H1 (cell line): ENCODE data around the gene CNDP2. TPM values are rescaled to one million over a fixed set of nuclear protein-coding genes. Genes with fewer than 3 reads are reported as not detected.

Experiments
- CTCF ChIA-PET: fragments of 300-600 bp; sonication (Branson Sonifier 250); formaldehyde crosslinking; loops from one replicate; lab custom pipeline; 2021; ENCODE audit not compliant: partially characterized antibody; lab: Charles Lee
- POLR2A ChIA-PET: fragments of 300-600 bp; sonication (Branson Sonifier 250); formaldehyde crosslinking; loops from one replicate; lab custom pipeline; 2021; ENCODE audit warnings: inconsistent platforms; ENCODE audit not compliant: partially characterized antibody; lab: Charles Lee
- DNase-seq, 2 experiments: peaks; one replicate each; pipeline versions ENCODE4 v3.0.0 to v3.0.0-alpha.2; 2010 to 2022; ENCODE audit warnings: low spot score in 2 of 2, low read depth in 1 of 2, mixed read lengths in 1 of 2
- FAIRE-seq: peaks from 2 replicates; lab custom pipeline; 2011; peaks lifted over from hg19 to GRCh38; lab: Jason Lieb, UNC
- H2AFZ ChIP-seq: 2 replicates; pipeline ENCODE4 v1.8.1; 2012; ENCODE audit warnings: low read length, inconsistent platforms
- H2AK5ac ChIP-seq: 2 replicates; pipeline ENCODE4 v1.6.1; 2013; ENCODE audit warnings: low read depth, low read length
- H2BK120ac ChIP-seq: replicated peaks from 2 replicates; pipeline ENCODE3; 2013; ENCODE audit warnings: low read depth, low read length, inconsistent platforms
- H2BK12ac ChIP-seq: 2 replicates; pipeline ENCODE4 v1.6.1; 2013; ENCODE audit warnings: low read depth, low read length
- H2BK15ac ChIP-seq: 2 replicates; pipeline ENCODE4 v1.6.1; 2013; ENCODE audit warnings: low read length
- H2BK20ac ChIP-seq: 2 replicates; pipeline ENCODE4 v1.6.1; 2013; ENCODE audit warnings: low read length
- H2BK5ac ChIP-seq: 2 replicates; pipeline ENCODE4 v1.6.1; 2013; ENCODE audit warnings: low read depth, low read length
- H3K14ac ChIP-seq: 2 replicates; pipeline ENCODE4 v1.6.1; 2013; ENCODE audit warnings: inconsistent platforms; ENCODE audit not compliant: insufficient read length
- H3K18ac ChIP-seq: 2 replicates; pipeline ENCODE4 v1.6.1; 2013; ENCODE audit warnings: low read length; ENCODE audit errors: extremely low read depth
- H3K23ac ChIP-seq: 2 replicates; pipeline ENCODE4 v1.6.1; 2013; ENCODE audit warnings: inconsistent platforms; ENCODE audit not compliant: insufficient read length
- H3K23me2 ChIP-seq: 2 replicates; pipeline ENCODE4 v1.6.1; 2013; ENCODE audit warnings: low read depth, low read length
- H3K27ac ChIP-seq: 2 replicates; pipeline ENCODE4 v1.6.1; 2011; ENCODE audit warnings: low read depth, low read length, inconsistent platforms
- H3K27me3 ChIP-seq, 4 experiments: replicated peaks in 1 of 4; 1 replicate in 1 of 4; 2 replicates in 3 of 4; pipeline versions ENCODE4 v1.6.1 to v1.8.1; 2011 to 2013; ENCODE audit warnings: low read length in 3 of 4, mild to moderate bottlenecking in 3 of 4, inconsistent platforms in 2 of 4, mixed read lengths in 2 of 4, moderate library complexity in 1 of 4; ENCODE audit not compliant: control insufficient read depth in 3 of 4, insufficient read depth in 3 of 4; ENCODE audit errors: extremely low read depth in 1 of 4
- H3K36me3 ChIP-seq, 4 experiments: 2 replicates each; pipeline versions ENCODE4 v1.6.1 to v1.8.1; 2011 to 2013; ENCODE audit warnings: mild to moderate bottlenecking in 4 of 4, low read length in 3 of 4, moderate library complexity in 2 of 4, control low read depth in 1 of 4, inconsistent platforms in 1 of 4; ENCODE audit not compliant: insufficient read depth in 4 of 4, control insufficient read depth in 2 of 4
- H3K4ac ChIP-seq: replicated peaks from 2 replicates; pipeline ENCODE3; 2013; ENCODE audit warnings: low read length, low read depth, mixed read lengths, inconsistent platforms; ENCODE audit not compliant: insufficient read length
- H3K4me1 ChIP-seq, 4 experiments: replicated peaks in 1 of 4; 1 replicate in 1 of 4; 2 replicates in 3 of 4; pipeline versions ENCODE4 v1.6.1 to v1.8.1; 2011 to 2013; ENCODE audit warnings: low read length in 3 of 4, inconsistent platforms in 2 of 4, mixed read lengths in 1 of 4; ENCODE audit not compliant: insufficient read depth in 4 of 4, control insufficient read depth in 3 of 4
- H3K4me2 ChIP-seq, 2 experiments: 2 replicates each; pipeline versions ENCODE4 v1.6.1 to v1.8.1; 2011 to 2013; ENCODE audit warnings: low read depth in 2 of 2, low read length in 2 of 2, control low read depth in 1 of 2, inconsistent platforms in 1 of 2, mild to moderate bottlenecking in 1 of 2; ENCODE audit not compliant: insufficient read depth in 1 of 2
- H3K4me3 ChIP-seq, 4 experiments: fragments of 200-600, 300-600 bp in 1 of 4; sonication (generic), shearing (Covaris generic), sonication (Bioruptor Twin) in 1 of 4; 2 replicates each; pipeline versions ENCODE4 v1.5.1 to v1.8.1; 2011 to 2016; ENCODE audit warnings: low read length in 4 of 4, low read depth in 3 of 4, control low read depth in 2 of 4, inconsistent platforms in 2 of 4, mild to moderate bottlenecking in 2 of 4, mixed read lengths in 1 of 4, moderate library complexity in 1 of 4; ENCODE audit not compliant: insufficient read depth in 2 of 4; ENCODE audit errors: extremely low read depth in 1 of 4
- H3K56ac ChIP-seq: replicated peaks from 2 replicates; pipeline ENCODE3; 2013; ENCODE audit warnings: low read depth, mild to moderate bottlenecking, mixed read lengths, low read length, inconsistent platforms; ENCODE audit not compliant: insufficient read length
- H3K79me1 ChIP-seq: 2 replicates; pipeline ENCODE4 v1.6.1; 2013; ENCODE audit warnings: low read depth, low read length, control low read depth
- H3K79me2 ChIP-seq, 2 experiments: 2 replicates each; pipeline versions ENCODE4 v1.6.1 to v1.8.1; 2012 to 2013; ENCODE audit warnings: low read length in 2 of 2, mild to moderate bottlenecking in 2 of 2, inconsistent platforms in 1 of 2; ENCODE audit not compliant: insufficient read depth in 2 of 2, control insufficient read depth in 1 of 2
- H3K9ac ChIP-seq, 4 experiments: replicated peaks in 1 of 4; 1 replicate in 1 of 4; 2 replicates in 3 of 4; pipeline versions ENCODE4 v1.6.1 to v1.8.1; 2011 to 2013; ENCODE audit warnings: low read depth in 3 of 4, low read length in 3 of 4, control low read depth in 2 of 4, mild to moderate bottlenecking in 2 of 4, moderate library complexity in 2 of 4, inconsistent platforms in 1 of 4; ENCODE audit errors: extremely low read depth in 1 of 4
- H3K9me3 ChIP-seq, 2 experiments: 2 replicates each; pipeline versions ENCODE4 v1.6.1 to v1.8.1; 2012 to 2013; ENCODE audit warnings: mild to moderate bottlenecking in 2 of 2, moderate library complexity in 2 of 2, control low read depth in 1 of 2, inconsistent platforms in 1 of 2, low read depth in 1 of 2, low read length in 1 of 2, mixed read lengths in 1 of 2; ENCODE audit not compliant: insufficient read depth in 2 of 2
- H4K20me1 ChIP-seq, 2 experiments: replicated peaks in 1 of 2; 2 replicates each; pipeline versions ENCODE3 to v1.8.1; 2011 to 2013; ENCODE audit warnings: inconsistent platforms in 2 of 2, low read length in 2 of 2, mild to moderate bottlenecking in 1 of 2; ENCODE audit not compliant: insufficient read depth in 2 of 2, control insufficient read depth in 1 of 2
- H4K5ac ChIP-seq: 2 replicates; pipeline ENCODE4 v1.6.1; 2013; ENCODE audit warnings: low read length, low read depth, mixed read lengths, inconsistent platforms; ENCODE audit not compliant: insufficient read length
- H4K8ac ChIP-seq: 2 replicates; pipeline ENCODE4 v1.8.0; 2013; ENCODE audit warnings: mild to moderate bottlenecking, moderate library complexity, low read length, inconsistent platforms; ENCODE audit not compliant: insufficient read depth; ENCODE audit errors: extremely low read depth
- H4K91ac ChIP-seq: replicated peaks from 2 replicates; pipeline ENCODE3; 2013; ENCODE audit warnings: low read length, mixed read lengths, inconsistent platforms; ENCODE audit not compliant: insufficient read length
- CHD1 ChIP-seq: IDR thresholded peaks from 2 replicates; pipeline ENCODE4 v1.6.1; 2012; ENCODE audit warnings: low read depth, low read length, improper control_type of control experiment
- GTF2F1 ChIP-seq: IDR thresholded peaks from 2 replicates; pipeline ENCODE4 v1.6.1; 2012; ENCODE audit warnings: low read depth, low read length, improper control_type of control experiment, borderline replicate concordance
- NRF1 ChIP-seq: IDR thresholded peaks from 2 replicates; pipeline ENCODE4 v1.6.1; 2011; ENCODE audit warnings: mild to moderate bottlenecking, low read depth, low read length, improper control_type of control experiment
- RAD21 ChIP-seq, 2 experiments: IDR thresholded peaks in 1 of 2; conservative IDR thresholded peaks in 1 of 2; 2 replicates each; pipeline ENCODE4 v1.6.1; 2011; ENCODE audit warnings: low read depth in 2 of 2, low read length in 2 of 2, improper control_type of control experiment in 1 of 2, inconsistent platforms in 1 of 2, mild to moderate bottlenecking in 1 of 2, moderate library complexity in 1 of 2
- SAP30 ChIP-seq: fragments of 300-600 bp; sonication (generic); IDR thresholded peaks from 2 replicates; pipeline ENCODE4 v1.7.1; 2012; ENCODE audit warnings: low read length, moderate library complexity, mild to moderate bottlenecking, inconsistent platforms; ENCODE audit not compliant: insufficient read depth, insufficient replicate concordance
- TBP ChIP-seq: IDR thresholded peaks from 2 replicates; pipeline ENCODE4 v1.6.1; 2011; ENCODE audit warnings: low read depth, low read length, improper control_type of control experiment
- WGBS, 2 experiments: shearing (Covaris generic) in 1 of 2; methylation state at CpG; one replicate each; pipeline versions ENCODE4 v1.1.6 to v1.1.7; 2013 to 2015; ENCODE audit warnings: low lambda C conversion rate in 2 of 2, mixed read lengths in 2 of 2, inconsistent platforms in 1 of 2, low coverage in 1 of 2, missing lambda C conversion rate in 1 of 2; ENCODE audit not compliant: insufficient replicate concordance in 2 of 2, insufficient coverage in 1 of 2, insufficient read length in 1 of 2; ENCODE audit errors: extremely low coverage in 1 of 2, missing lambda C conversion rate in 1 of 2; 5-methylcytosine and 5-hydroxymethylcytosine counted together
- polyA plus RNA-seq, 7 experiments: library from polyadenylated mRNA; depleted of rRNA in 3 of 7; stranded (reverse) in 5 of 7; unstranded in 2 of 7; fragments of >200 nt in 5 of 7; fragments of 200-250 nt in 2 of 7; gene quantifications; 1 replicate in 5 of 7; 2 replicates in 1 of 7; 4 replicates in 1 of 7; pipeline versions ENCODE4 v1.2.1 to v1.2.3, GENCODE V29; 2011 to 2013; ENCODE audit warnings: missing spikeins in 2 of 7, mixed read lengths in 2 of 7
- total RNA-seq: library from RNA; stranded (reverse); fragmentation: NEBNext Ultra II Directional; extraction: Animal tissue kit (Norgen Biotek cat#: 25700); gene quantifications from 2 replicates; pipeline ENCODE4 v1.2.1, GENCODE V29; 2021
- TF ChIP-seq, protein P1 (sequence below), 3 experiments: IDR thresholded peaks; 1 replicate in 2 of 3; 2 replicates in 1 of 3; pipeline versions ENCODE4 v1.5.1 to v1.6.1; 2011; ENCODE audit warnings: low read length in 3 of 3, mild to moderate bottlenecking in 3 of 3, inconsistent platforms in 2 of 3, low read depth in 1 of 3, moderate library complexity in 1 of 3; ENCODE audit not compliant: insufficient read depth in 1 of 3; ENCODE audit errors: control extremely low read depth in 1 of 3

Gene CNDP2
- total and polyA plus RNA-seq, 2 of the 8 experiments (the other 6 are each of a cell fraction or from before 2014, with no cell fraction given) = 71.8 to 243 TPM

DNA sequence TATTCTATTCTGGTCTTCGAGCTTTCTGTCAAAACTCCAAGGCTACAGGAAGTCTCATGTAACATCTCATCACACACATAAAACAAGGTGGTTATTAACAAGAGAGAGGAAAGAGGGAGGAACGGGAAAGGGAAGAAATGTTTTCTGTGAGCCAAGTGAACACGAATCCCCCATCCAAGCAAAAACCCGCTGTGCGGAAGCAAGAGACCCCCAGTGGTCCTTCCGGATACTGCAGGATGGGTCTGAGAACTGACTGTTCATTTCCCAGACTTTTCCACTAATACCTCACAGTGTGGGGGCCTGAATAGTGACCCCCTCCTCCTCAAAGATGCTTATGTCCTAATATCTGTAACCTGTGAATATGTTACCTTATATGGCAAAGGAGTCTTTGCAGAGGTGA is 20.0 kb upstream of the CNDP2 start:
- no peak for FAIRE-seq

More for the DNA sequence above, 20.0 kb upstream of the CNDP2 start:
- Histone ChIP-seq H3K23me2 (no peaks in the 10 kb centered on the region), H2BK5ac (no peak overlapping the region), H3K14ac (no peak overlapping the region), H3K4me2 (no peak overlapping the region), H4K5ac (no peak overlapping the region), H3K18ac (no peak overlapping the region), H3K4me1 (no peaks in the 10 kb centered on the region; a peak in 1 of 7 replicates), H2BK15ac (no peak overlapping the region), H2BK120ac (no peak overlapping the region), H3K9ac (no peak overlapping the region), H4K91ac (no peak overlapping the region), H3K23ac (no peak overlapping the region), H2AK5ac (no peak overlapping the region), H3K56ac (no peak overlapping the region)
- CTCF ChIA-PET = interaction anchor here (0.7 to 3.4 kb wide), 17 partner anchors 11 to 133 kb away, joined by 3 to 19 read pairs (median 3); no protein-coding TSS in a partner anchor
- 34% methylated on average over 6 of the region's 6 CpGs; no CpG with 5 or more reads in 1 of the 2 experiments for WGBS, 2 experiments
- TF ChIP-seq NRF1 (no peak), CHD1 (no peak), GTF2F1 (no peak), TBP (no peak), SAP30 (no peak), RAD21 (IDR thresholded peaks at IDR 0.05 in 1 of 2, conservative IDR thresholded peaks at IDR 0.05 in 1 of 2; ENCODE audit: low read depth in 2 of 2, low read length in 2 of 2) (peak; percentile 70 to 77)
- TF ChIP-seq, protein P1, sequence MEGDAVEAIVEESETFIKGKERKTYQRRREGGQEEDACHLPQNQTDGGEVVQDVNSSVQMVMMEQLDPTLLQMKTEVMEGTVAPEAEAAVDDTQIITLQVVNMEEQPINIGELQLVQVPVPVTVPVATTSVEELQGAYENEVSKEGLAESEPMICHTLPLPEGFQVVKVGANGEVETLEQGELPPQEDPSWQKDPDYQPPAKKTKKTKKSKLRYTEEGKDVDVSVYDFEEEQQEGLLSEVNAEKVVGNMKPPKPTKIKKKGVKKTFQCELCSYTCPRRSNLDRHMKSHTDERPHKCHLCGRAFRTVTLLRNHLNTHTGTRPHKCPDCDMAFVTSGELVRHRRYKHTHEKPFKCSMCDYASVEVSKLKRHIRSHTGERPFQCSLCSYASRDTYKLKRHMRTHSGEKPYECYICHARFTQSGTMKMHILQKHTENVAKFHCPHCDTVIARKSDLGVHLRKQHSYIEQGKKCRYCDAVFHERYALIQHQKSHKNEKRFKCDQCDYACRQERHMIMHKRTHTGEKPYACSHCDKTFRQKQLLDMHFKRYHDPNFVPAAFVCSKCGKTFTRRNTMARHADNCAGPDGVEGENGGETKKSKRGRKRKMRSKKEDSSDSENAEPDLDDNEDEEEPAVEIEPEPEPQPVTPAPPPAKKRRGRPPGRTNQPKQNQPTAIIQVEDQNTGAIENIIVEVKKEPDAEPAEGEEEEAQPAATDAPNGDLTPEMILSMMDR (IDR thresholded peaks at IDR 0.05; ENCODE audit: control extremely low read depth in 1 of 3, insufficient read depth in 1 of 3, low read depth in 1 of 3, low read length in 3 of 3) = peak; percentile 63 to 74 (median 72)
- TF ChIP-seq, all 59 proteins: peak for 2
- H2BK20ac ChIP-seq = no peak overlapping the region
- no peaks in the 10 kb centered on the region for H3K79me2 ChIP-seq
- H4K20me1 ChIP-seq = no peaks in the 10 kb centered on the region
- peak in 1 of 2 experiments; percentile 82 for DNase-seq
- H3K27ac ChIP-seq = no peak overlapping the region
- H3K36me3 ChIP-seq = no peaks in the 10 kb centered on the region
- H3K4ac ChIP-seq = no peak overlapping the region
- H3K27me3 ChIP-seq = peaks cover 0 to 1% (median 0%) of the 10 kb centered on the region in 4 experiments; a peak in 1 of 7 replicates
- H3K4me3 ChIP-seq = no peak overlapping the region
- H2BK12ac ChIP-seq = no peak overlapping the region
- no peak overlapping the region for H4K8ac ChIP-seq
- no peaks in the 10 kb centered on the region for H3K9me3 ChIP-seq
- H3K79me1 ChIP-seq = no peaks in the 10 kb centered on the region
- peak overlapping the region; percentile 75; the same call in 1 of the 2 replicates for H2AFZ ChIP-seq
- POLR2A ChIA-PET = interaction anchor here (1.0 kb wide), 1 partner anchor 17 kb away, joined by 3 read pairs; no protein-coding TSS in a partner anchor
